HepG2 (cell line): ENCODE results near the gene CHRNB1. TPM values are rescaled to one million over a fixed set of nuclear protein-coding genes. Genes with fewer than 3 reads are reported as not detected.

Experiments used
- ATAC-seq: fragments of 200-7000 bp; cut with Tn5 transposase; 3 replicates; pipeline ENCODE4 v1.9.1; 2020; ENCODE audit warnings: mild to moderate bottlenecking, moderate library complexity
- BruUV-seq: library from RNA; stranded (reverse); fragments of 400-500 nt; replicated peaks from 2 replicates; lab custom pipeline; 2021; lab: Mats Ljungman, UMichigan
- CTCF ChIA-PET: fragments of 300-600 bp; formaldehyde crosslinking; extraction: SDS; loops from one replicate; lab custom pipeline; 2021; ENCODE audit warnings: low total read pairs, inconsistent platforms, low intra/inter-chr PET ratio; lab: Yijun Ruan, JAX
- POLR2A ChIA-PET: fragments of 350-600 bp; sonication (Branson Sonifier 250); formaldehyde crosslinking; loops from one replicate; lab custom pipeline; 2020; ENCODE audit warnings: antibody characterized with exemption, inconsistent platforms; lab: Yijun Ruan, JAX
- DNase-seq: peaks from one replicate; pipeline ENCODE4 v3.0.0-alpha.2; 2015; ENCODE audit warnings: low spot score
- FAIRE-seq: peaks from 3 replicates; lab custom pipeline; 2011; peaks lifted over from hg19 to GRCh38; lab: Jason Lieb, UNC
- H2AFZ ChIP-seq: one replicate; pipeline ENCODE4 v1.6.1; 2011; ENCODE audit warnings: low read length, inconsistent platforms
- H3K27ac ChIP-seq: fragments of 300-600 bp; 3 replicates; pipeline ENCODE4 v1.8.0; 2011; ENCODE audit warnings: mixed run types, mild to moderate bottlenecking, mixed read lengths, low read length, inconsistent platforms; ENCODE audit not compliant: insufficient read depth; ENCODE audit errors: extremely low read length
- H3K27me3 ChIP-seq, 2 experiments: fragments of 200-600 bp in 1 of 2; 2 replicates in 1 of 2; 3 replicates in 1 of 2; pipeline versions ENCODE4 v1.6.0 to v1.8.0; 2011; ENCODE audit warnings: low read length in 2 of 2, mild to moderate bottlenecking in 2 of 2, moderate library complexity in 2 of 2, inconsistent platforms in 1 of 2; ENCODE audit not compliant: insufficient read depth in 2 of 2, control insufficient read depth in 1 of 2
- H3K36me3 ChIP-seq, 2 experiments: fragments of 200-600 bp in 1 of 2; replicated peaks in 1 of 2; 2 replicates in 1 of 2; 3 replicates in 1 of 2; pipeline versions ENCODE4 v1.5.1 to v1.8.0; 2011; ENCODE audit warnings: low read length in 2 of 2, inconsistent platforms in 1 of 2; ENCODE audit not compliant: insufficient read depth in 2 of 2, control insufficient read depth in 1 of 2
- H3K4me1 ChIP-seq: 2 replicates; pipeline ENCODE4 v1.5.1; 2012; ENCODE audit warnings: low read length, inconsistent platforms; ENCODE audit not compliant: insufficient read depth
- H3K4me2 ChIP-seq: 2 replicates; pipeline ENCODE4 v1.6.0; 2011; ENCODE audit warnings: low read depth, low read length, inconsistent platforms
- H3K4me3 ChIP-seq, 3 experiments: fragments of 200-600 bp in 1 of 3; sonication (generic), shearing (Covaris generic) in 1 of 3; replicated peaks in 1 of 3; 2 replicates each; pipeline ENCODE4 v1.5.1; 2011 to 2016; ENCODE audit warnings: low read length in 3 of 3, inconsistent platforms in 2 of 3, low read depth in 2 of 3, mild to moderate bottlenecking in 2 of 3, control low read depth in 1 of 3, mixed read lengths in 1 of 3; ENCODE audit not compliant: insufficient read depth in 1 of 3
- H3K79me2 ChIP-seq: one replicate; pipeline ENCODE4 v1.6.1; 2011; ENCODE audit warnings: low read length, inconsistent platforms; ENCODE audit not compliant: insufficient read depth
- H3K9ac ChIP-seq: 2 replicates; pipeline ENCODE4 v1.6.0; 2011; ENCODE audit warnings: mild to moderate bottlenecking, low read depth, low read length, inconsistent platforms; ENCODE audit not compliant: insufficient read depth
- H3K9me3 ChIP-seq: 2 replicates; pipeline ENCODE4 v1.5.1; 2012; ENCODE audit warnings: mild to moderate bottlenecking, low read length
- H4K20me1 ChIP-seq: 2 replicates; pipeline ENCODE4 v1.6.0; 2011; ENCODE audit warnings: inconsistent platforms, mild to moderate bottlenecking, low read length, moderate library complexity; ENCODE audit not compliant: insufficient read depth
- ARNT ChIP-seq: fragments of 450-650 bp; IDR thresholded peaks from 2 replicates; pipeline ENCODE4 v1.6.1; 2017
- CENPX ChIP-seq: sonication (generic); formaldehyde crosslinking; IDR thresholded peaks from 2 replicates; pipeline ENCODE4 v1.9.0; 2021; ENCODE audit warnings: mild to moderate bottlenecking, missing genetic modification reagents, moderate library complexity
- MEIS1 ChIP-seq: sonication (generic); formaldehyde crosslinking; IDR thresholded peaks from 2 replicates; pipeline ENCODE4 v1.9.0; 2021; ENCODE audit warnings: mild to moderate bottlenecking, missing genetic modification reagents, moderate library complexity, borderline replicate concordance
- MYNN ChIP-seq: sonication (generic); formaldehyde crosslinking; IDR thresholded peaks from 2 replicates; pipeline ENCODE4 v1.4.0; 2020; ENCODE audit warnings: mild to moderate bottlenecking, low read depth, missing genetic modification reagents
- NR1H2 ChIP-seq: sonication (generic); formaldehyde crosslinking; IDR thresholded peaks from 2 replicates; pipeline ENCODE4 v1.8.1; 2022; ENCODE audit warnings: low read depth, missing genetic modification reagents, borderline replicate concordance
- PAF1 ChIP-seq: IDR thresholded peaks from 2 replicates; pipeline ENCODE4 v1.6.1; 2016; ENCODE audit warnings: missing genetic modification reagents, missing compliant biosample characterization
- POLR2G ChIP-seq: fragments of 200-400 bp; formaldehyde crosslinking; IDR thresholded peaks from 2 replicates; pipeline ENCODE4 v1.6.1; 2018; ENCODE audit warnings: mild to moderate bottlenecking, low read depth, low read length, moderate library complexity
- PRDM10 ChIP-seq: sonication (generic); formaldehyde crosslinking; IDR thresholded peaks from 2 replicates; pipeline ENCODE4 v1.4.0; 2020; ENCODE audit warnings: low read depth, missing genetic modification reagents
- SPEN ChIP-seq: sonication (generic); formaldehyde crosslinking; IDR thresholded peaks from 2 replicates; pipeline ENCODE4 v1.5.1; 2020; ENCODE audit warnings: low read depth, mild to moderate bottlenecking, missing genetic modification reagents
- TBL1XR1 ChIP-seq: fragments of 150-350 bp; IDR thresholded peaks from 2 replicates; pipeline ENCODE4 v1.6.1; 2014; ENCODE audit warnings: borderline replicate concordance, low read length; ENCODE audit not compliant: partially characterized antibody
- USF2 ChIP-seq, 2 experiments: sonication (generic) in 1 of 2; formaldehyde crosslinking in 1 of 2; IDR thresholded peaks; 2 replicates each; pipeline versions ENCODE4 v1.5.1 to v1.6.1; 2011 to 2020; ENCODE audit warnings: borderline replicate concordance in 1 of 2, low read depth in 1 of 2, low read length in 1 of 2, mild to moderate bottlenecking in 1 of 2, missing genetic modification reagents in 1 of 2, moderate library complexity in 1 of 2
- ZNF687 ChIP-seq: sonication (generic); formaldehyde crosslinking; IDR thresholded peaks from 2 replicates; pipeline ENCODE4 v1.5.1; 2020; ENCODE audit warnings: mild to moderate bottlenecking, missing genetic modification reagents, moderate library complexity
- WGBS: methylation state at CpG from one replicate; pipeline ENCODE4 v1.1.6; 2017; ENCODE audit warnings: low lambda C conversion rate; 5-methylcytosine and 5-hydroxymethylcytosine counted together
- in situ Hi-C: cut with HindIII; loops from 2 replicates; pipeline ENCODE4 v1.10.0; 2017; ENCODE audit warnings: low pct_unique_long_range_greater_than_20kb; ENCODE audit not compliant: extremely low pct_ligation_motif_present
- intact Hi-C: fragments of 100-400 bp; cut with micrococcal nuclease; formaldehyde crosslinking; loops from one replicate; pipeline ENCODE4 v1.10.0; 2022; ENCODE audit not compliant: unreplicated experiment
- polyA plus RNA-seq, 8 experiments: library from polyadenylated mRNA; depleted of rRNA in 3 of 8; stranded (reverse) in 7 of 8; unstranded in 1 of 8; fragments of >200 nt; fragmentation: Illumina TruSeq in 4 of 8; extraction: Trizol in 4 of 8; gene quantifications; 2 replicates each; pipeline versions ENCODE4 v1.2.1 to v1.2.3, GENCODE V29; 2011 to 2016; ENCODE audit warnings: low read depth in 4 of 8, missing spikeins in 1 of 8, mixed read lengths in 1 of 8; ENCODE audit not compliant: insufficient read depth in 1 of 8
- total RNA-seq, 5 experiments: library from RNA; depleted of rRNA; stranded (reverse); fragments of >200 nt; fragmentation: Illumina TruSeq; extraction: Trizol; gene quantifications; 2 replicates each; pipeline ENCODE4 v1.2.3, GENCODE V29; 2016; ENCODE audit warnings: low read depth in 1 of 5

Gene CHRNB1
- total and polyA plus RNA-seq, 2 of the 13 experiments (the other 11 are each of a cell fraction or from before 2014, with no cell fraction given): 5.4 to 33.7 TPM

GRCh38 chr17:7460850-7461660, 16.2 kb downstream of the CHRNB1 start:
- Histone ChIP-seq H3K4me2 (no peak overlapping the region), H3K9me3 (no peaks in the 10 kb centered on the region), H3K27me3 (no peaks in the 10 kb centered on the region), H4K20me1 (no peaks in the 10 kb centered on the region; the same call in 1 of the 2 replicates), H3K27ac (no peak overlapping the region), H3K4me1 (no peaks in the 10 kb centered on the region), H2AFZ (no peak overlapping the region), H3K79me2 (no peaks in the 10 kb centered on the region), H3K36me3 (no peaks in the 10 kb centered on the region; a peak in 2 of 5 replicates), H3K9ac (no peak overlapping the region), H3K4me3 (no peak overlapping the region)
- FAIRE-seq (no peak), ATAC-seq (no peak), DNase-seq (no peak)
- 97% methylated on average over 7 of the region's 7 CpGs for WGBS
- in situ Hi-C loops (no loop called here), intact Hi-C loops (no loop called here)
- no TSS peak for BruUV-seq
- ChIA-PET POLR2A (no interaction called here), CTCF (no interaction called here)
- TF ChIP-seq MYNN (CRISPR knock-in tag): no peak
- TF ChIP-seq USF2 (IDR thresholded peaks at IDR 0.05; ENCODE audit: low read depth, low read length): no peak
- no peak for TF ChIP-seq USF2 (CRISPR knock-in tag; IDR thresholded peaks at IDR 0.05; ENCODE audit: borderline replicate concordance)
- TF ChIP-seq PRDM10: 0 out of 2 replicates have a peak, but pooled peaks have one; percentile 30
- no peak for TF ChIP-seq SPEN (CRISPR knock-in tag)
- TF ChIP-seq PAF1 (CRISPR knock-in tag): 0 out of 2 replicates have a peak, but pooled peaks have one; percentile 10
- no peak for TF ChIP-seq CENPX (CRISPR knock-in tag)
- no peak for TF ChIP-seq ARNT
- no peak for TF ChIP-seq ZNF687 (CRISPR knock-in tag)
- TF ChIP-seq POLR2G: peak; percentile 26; the same call in 1 of the 2 replicates
- TF ChIP-seq MEIS1 (CRISPR knock-in tag): no peak
- no peak for TF ChIP-seq TBL1XR1
- TF ChIP-seq NR1H2 (CRISPR knock-in tag): no peak
